Muscle of back (tissue), 13 donors: Measurements from ENCODE around the gene FAM199X. TPM values are rescaled to one million over a fixed set of nuclear protein-coding genes. Genes with fewer than 3 reads are reported as not detected.

ENCODE experiments used
- DNase-seq, 3 donors: peaks; one replicate each; pipeline versions ENCODE4 v3.0.0 to v3.0.0-alpha.2; 2013
- long read RNA-seq, 9 donors: transcript quantifications; one replicate each; lab custom pipeline, GENCODE V29; 2026
- polyA plus RNA-seq, 10 donors: library from polyadenylated mRNA; unstranded; fragments of 120-200 nt; gene quantifications; one replicate each; pipeline ENCODE4 v1.2.1, GENCODE V29; 2013; ENCODE audit not compliant: insufficient read length in 10 of 10

FAM199X gene
- 10 to 100 TPM; 12.2 to 19.1 (median 15.3) TPM for polyA plus RNA-seq
- long read RNA-seq, donor 1, partial matches to known transcripts: 8 of 8 reads
- long read RNA-seq, donor 1, other reads (novel, unspliced or antisense): 0 of 8 reads
- long read RNA-seq, donor 2, full-length matches to known transcripts: 2 of 2 reads
- long read RNA-seq, donor 2, partial matches to known transcripts: 0 of 2 reads
- long read RNA-seq, donor 2, other reads (novel, unspliced or antisense): 0 of 2 reads
- long read RNA-seq, donor 3: 0 reads
- long read RNA-seq, donor 4, full-length matches to known transcripts: 1 of 1 reads
- long read RNA-seq, donor 4, partial matches to known transcripts: 0 of 1 reads
- long read RNA-seq, donor 4, other reads (novel, unspliced or antisense): 0 of 1 reads
- long read RNA-seq, donor 5, full-length matches to known transcripts: 3 of 3 reads
- long read RNA-seq, donor 5, partial matches to known transcripts: 0 of 3 reads
- long read RNA-seq, donor 5, other reads (novel, unspliced or antisense): 0 of 3 reads
- long read RNA-seq, donor 6, full-length matches to known transcripts: 3 of 3 reads
- long read RNA-seq, donor 6, partial matches to known transcripts: 0 of 3 reads
- long read RNA-seq, donor 6, other reads (novel, unspliced or antisense): 0 of 3 reads
- long read RNA-seq, donor 7, full-length matches to known transcripts: 2 of 2 reads
- long read RNA-seq, donor 7, partial matches to known transcripts: 0 of 2 reads
- long read RNA-seq, donor 7, other reads (novel, unspliced or antisense): 0 of 2 reads
- long read RNA-seq, donor 8: 0 reads
- long read RNA-seq, donor 9: 0 reads

- peak; percentile 79 to 93 (median 86) for DNase-seq
Observed at GRCh38 chrX:104165894-104166734, at the start of gene FAM199X. Gene FAM199X (plus strand): TSS chrX:104166453. CDS start chrX:104166786, 333 bp downstream.

- DNase-seq: no peak
Observed at GRCh38 chrX:104117759-104118158, 48.5 kb upstream of the FAM199X start.

- DNase-seq: no peak
Observed at GRCh38 chrX:104118765-104119164, 47.5 kb upstream of the FAM199X start.

GRCh38 chrX:104122829-104123228 lies 43.4 kb upstream of the FAM199X start:
- DNase-seq: no peak

GRCh38 chrX:104126856-104127255 lies 39.4 kb upstream of the FAM199X start:
- DNase-seq: no peak

- DNase-seq: no peak
Observed at GRCh38 chrX:104130808-104131207, 35.4 kb upstream of the FAM199X start.

GRCh38 chrX:104134583-104135261 lies 31.5 kb upstream of the FAM199X start:
- DNase-seq: no peak

- no peak for DNase-seq
Observed at GRCh38 chrX:104135677-104136076, 30.6 kb upstream of the FAM199X start.

GRCh38 chrX:104136241-104137019 lies 29.8 kb upstream of the FAM199X start:
- peak; percentile 78 to 92 (median 84) for DNase-seq

- DNase-seq: no peak
Observed at GRCh38 chrX:104137496-104137895, 28.8 kb upstream of the FAM199X start.

- DNase-seq: no peak
Observed at GRCh38 chrX:104141087-104141760, 25.0 kb upstream of the FAM199X start.

- no peak for DNase-seq
Observed at GRCh38 chrX:104151037-104151436, 15.2 kb upstream of the FAM199X start.

- DNase-seq: peak; percentile 76 to 94 (median 83)
Observed at GRCh38 chrX:104156630-104157529, 9.4 kb upstream of the FAM199X start, which contains the start of gene SLC25A53. Gene SLC25A53 (minus strand): TSS chrX:104157009. CDS start chrX:104105257, 51,752 bp downstream.

- peak in 2 of 3 donors; percentile 7 to 28 for DNase-seq
Observed at GRCh38 chrX:104166735-104167436, 633 bp downstream of the FAM199X start.

GRCh38 chrX:104168127-104168526 lies 1.9 kb downstream of the FAM199X start:
- no peak for DNase-seq

GRCh38 chrX:104172121-104172520 lies 5.9 kb downstream of the FAM199X start:
- DNase-seq: no peak

GRCh38 chrX:104172788-104173187 lies 6.5 kb downstream of the FAM199X start:
- DNase-seq: no peak

- DNase-seq: no peak
Observed at GRCh38 chrX:104173841-104174240, 7.6 kb downstream of the FAM199X start.
